Fibroblast of lung (primary cell): Measurements from ENCODE around the gene CHFR.

Experiments
- EZH2 ChIP-seq: IDR thresholded peaks from 2 replicates; pipeline ENCODE4 v1.5.1; 2012; ENCODE audit warnings: low read length, control low read depth, mild to moderate bottlenecking; ENCODE audit errors: missing control alignments
- TF ChIP-seq, protein P1 (sequence below), 2 donors: IDR thresholded peaks in 1 of 2; conservative IDR thresholded peaks in 1 of 2; 1 replicate in 1 of 2; 2 replicates in 1 of 2; pipeline ENCODE4 v1.5.1; 2011 to 2012; ENCODE audit warnings: low read length in 2 of 2, control low read depth in 1 of 2, inconsistent platforms in 1 of 2, low read depth in 1 of 2, mild to moderate bottlenecking in 1 of 2

DNA sequence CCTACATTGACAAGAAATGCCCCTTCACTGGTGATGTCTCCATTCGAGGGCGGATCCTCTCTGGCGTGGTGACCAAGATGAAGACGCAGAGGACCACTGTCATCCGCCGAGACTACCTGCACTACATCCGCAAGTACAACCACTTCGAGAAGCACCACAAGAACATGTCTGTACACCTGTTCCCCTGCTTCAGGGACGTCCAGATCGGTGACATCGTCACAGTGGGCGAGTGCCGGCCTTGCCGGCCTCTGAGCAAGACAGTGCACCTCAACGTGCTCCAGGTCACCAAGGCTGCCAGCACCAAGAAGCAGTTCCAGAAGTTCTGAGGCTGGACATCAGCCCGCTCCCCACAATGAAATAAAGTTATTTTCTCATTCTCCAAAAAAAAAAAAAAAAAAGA, 61.5 kb downstream of the CHFR start:
- TF ChIP-seq, protein P1, sequence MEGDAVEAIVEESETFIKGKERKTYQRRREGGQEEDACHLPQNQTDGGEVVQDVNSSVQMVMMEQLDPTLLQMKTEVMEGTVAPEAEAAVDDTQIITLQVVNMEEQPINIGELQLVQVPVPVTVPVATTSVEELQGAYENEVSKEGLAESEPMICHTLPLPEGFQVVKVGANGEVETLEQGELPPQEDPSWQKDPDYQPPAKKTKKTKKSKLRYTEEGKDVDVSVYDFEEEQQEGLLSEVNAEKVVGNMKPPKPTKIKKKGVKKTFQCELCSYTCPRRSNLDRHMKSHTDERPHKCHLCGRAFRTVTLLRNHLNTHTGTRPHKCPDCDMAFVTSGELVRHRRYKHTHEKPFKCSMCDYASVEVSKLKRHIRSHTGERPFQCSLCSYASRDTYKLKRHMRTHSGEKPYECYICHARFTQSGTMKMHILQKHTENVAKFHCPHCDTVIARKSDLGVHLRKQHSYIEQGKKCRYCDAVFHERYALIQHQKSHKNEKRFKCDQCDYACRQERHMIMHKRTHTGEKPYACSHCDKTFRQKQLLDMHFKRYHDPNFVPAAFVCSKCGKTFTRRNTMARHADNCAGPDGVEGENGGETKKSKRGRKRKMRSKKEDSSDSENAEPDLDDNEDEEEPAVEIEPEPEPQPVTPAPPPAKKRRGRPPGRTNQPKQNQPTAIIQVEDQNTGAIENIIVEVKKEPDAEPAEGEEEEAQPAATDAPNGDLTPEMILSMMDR (conservative IDR thresholded peaks at IDR 0.05 in 1 of 2, IDR thresholded peaks at IDR 0.05 in 1 of 2; ENCODE audit: low read depth in 1 of 2, low read length in 2 of 2), result no peak
- no peak for TF ChIP-seq EZH2
